GM12878 (cell line): ENCODE measurements around the gene SYTL5. TPM values are rescaled to one million over a fixed set of nuclear protein-coding genes. Genes with fewer than 3 reads are reported as not detected.

Source experiments
- ATAC-seq: fragments of 200-7000 bp; cut with Tn5 transposase; 3 replicates; pipeline ENCODE4 v1.9.1; 2020; ENCODE audit warnings: mild to moderate bottlenecking, moderate library complexity
- BruUV-seq: library from RNA; stranded (reverse); fragments of 400-500 nt; replicated peaks from 2 replicates; lab custom pipeline; 2021; lab: Mats Ljungman, UMichigan
- CTCF ChIA-PET: fragments of 300-600 bp; sonication (Branson Sonifier 250); formaldehyde crosslinking; extraction: SDS; loops from one replicate; lab custom pipeline; 2021; ENCODE audit warnings: inconsistent platforms; lab: Yijun Ruan, JAX
- POLR2A ChIA-PET: fragments of 350-600 bp; formaldehyde crosslinking; extraction: SDS; loops from one replicate; lab custom pipeline; 2021; ENCODE audit warnings: inconsistent platforms; lab: Charles Lee
- RAD21 ChIA-PET: fragments of 300-600 bp; sonication (Branson Sonifier 250); formaldehyde crosslinking; loops from one replicate; lab custom pipeline; 2023; ENCODE audit warnings: antibody characterized with exemption; ENCODE audit not compliant: unreplicated experiment; lab: Charles Lee
- SMC1A ChIA-PET: fragments of 300-600 bp; sonication (Branson Sonifier 250); formaldehyde crosslinking; loops from one replicate; lab custom pipeline; 2023; ENCODE audit not compliant: unreplicated experiment, uncharacterized antibody; lab: Charles Lee
- DNase-seq: peaks from one replicate; pipeline ENCODE4 v3.0.0-alpha.2; 2011; ENCODE audit warnings: low read depth, low spot score
- FAIRE-seq: peaks from 3 replicates; lab custom pipeline; 2011; peaks lifted over from hg19 to GRCh38; lab: Jason Lieb, UNC
- H2AFZ ChIP-seq: 2 replicates; pipeline ENCODE4 v1.6.0; 2011; ENCODE audit warnings: low read depth, low read length, control low read depth; ENCODE audit not compliant: control insufficient read depth
- H3K27ac ChIP-seq: 2 replicates; pipeline ENCODE4 v1.5.1; 2011; ENCODE audit warnings: control low read depth; ENCODE audit not compliant: control insufficient read depth, insufficient read depth
- H3K27me3 ChIP-seq, 2 experiments: replicated peaks in 1 of 2; 2 replicates each; pipeline versions ENCODE4 v1.6.0 to v1.6.1; 2011; ENCODE audit warnings: low read length in 1 of 2; ENCODE audit not compliant: control insufficient read depth in 2 of 2, insufficient read depth in 2 of 2
- H3K36me3 ChIP-seq, 2 experiments: 2 replicates each; pipeline ENCODE4 v1.5.1; 2011; ENCODE audit warnings: low read length in 1 of 2; ENCODE audit not compliant: control insufficient read depth in 2 of 2, insufficient read depth in 2 of 2
- H3K4me1 ChIP-seq: 2 replicates; pipeline ENCODE4 v1.6.1; 2011; ENCODE audit warnings: mild to moderate bottlenecking, low read length, moderate library complexity, mixed read lengths; ENCODE audit not compliant: control insufficient read depth, insufficient read depth
- H3K4me2 ChIP-seq: 2 replicates; pipeline ENCODE4 v1.6.0; 2011; ENCODE audit warnings: control low read depth; ENCODE audit not compliant: control insufficient read depth, insufficient read depth
- H3K4me3 ChIP-seq: fragments of 200-600 bp; sonication (generic); 2 replicates; pipeline ENCODE4 v1.5.1; 2016
- H3K79me2 ChIP-seq: 2 replicates; pipeline ENCODE4 v1.6.0; 2011; ENCODE audit warnings: low read length; ENCODE audit not compliant: control insufficient read depth, insufficient read depth
- H3K9ac ChIP-seq: 2 replicates; pipeline ENCODE4 v1.8.0; 2011; ENCODE audit warnings: low read length, control low read depth, mixed read lengths; ENCODE audit not compliant: control insufficient read depth, insufficient read depth
- H3K9me3 ChIP-seq: replicated peaks from 3 replicates; pipeline ENCODE4 v1.5.1; 2011; ENCODE audit warnings: mild to moderate bottlenecking, low read length; ENCODE audit not compliant: control insufficient read depth, insufficient read depth
- H4K20me1 ChIP-seq: 2 replicates; pipeline ENCODE4 v1.6.0; 2011; ENCODE audit not compliant: control insufficient read depth, insufficient read depth
- ATF3 ChIP-seq: IDR thresholded peaks from 2 replicates; pipeline ENCODE4 v1.6.1; 2011; ENCODE audit warnings: low read depth, mild to moderate bottlenecking, low read length, moderate library complexity, borderline replicate concordance; ENCODE audit errors: extremely low read depth
- ATF7 ChIP-seq: fragments of 450-650 bp; IDR thresholded peaks from 2 replicates; pipeline ENCODE4 v1.6.1; 2016; ENCODE audit warnings: low read depth, mild to moderate bottlenecking
- CBX3 ChIP-seq: fragments of 200-600 bp; sonication (generic); IDR thresholded peaks from 2 replicates; pipeline ENCODE4 v1.6.1; 2016; ENCODE audit warnings: low read depth, borderline replicate concordance
- CEBPZ ChIP-seq: fragments of 150-350 bp; IDR thresholded peaks from 2 replicates; pipeline ENCODE4 v1.6.1; 2016; ENCODE audit warnings: low read depth, low read length
- IRF5 ChIP-seq: fragments of 450-650 bp; IDR thresholded peaks from 2 replicates; pipeline ENCODE4 v1.6.1; 2017; ENCODE audit warnings: borderline replicate concordance
- MYB ChIP-seq: fragments of 150-350 bp; IDR thresholded peaks from 2 replicates; pipeline ENCODE4 v1.6.1; 2014; ENCODE audit warnings: mild to moderate bottlenecking, low read depth, low read length, borderline replicate concordance
- NR2F1 ChIP-seq: fragments of 450-650 bp; conservative IDR thresholded peaks from 2 replicates; pipeline ENCODE4 v1.6.1; 2017; ENCODE audit warnings: mild to moderate bottlenecking
- PAX5 ChIP-seq: IDR thresholded peaks from 2 replicates; pipeline ENCODE4 v1.6.1; 2011; ENCODE audit warnings: low read depth, low read length, borderline replicate concordance
- POLR2AphosphoS2 ChIP-seq: IDR thresholded peaks from 2 replicates; pipeline ENCODE4 v1.6.1; 2011; ENCODE audit warnings: low read depth, mild to moderate bottlenecking, low read length, improper control_type of control experiment, moderate library complexity
- RB1 ChIP-seq: fragments of 450-650 bp; formaldehyde crosslinking; IDR thresholded peaks from 2 replicates; pipeline ENCODE4 v1.6.1; 2017; ENCODE audit warnings: mild to moderate bottlenecking, borderline replicate concordance
- SMARCA5 ChIP-seq: fragments of 450-650 bp; IDR thresholded peaks from 2 replicates; pipeline ENCODE4 v1.6.1; 2017; ENCODE audit warnings: mild to moderate bottlenecking
- SMC3 ChIP-seq: IDR thresholded peaks from 2 replicates; pipeline ENCODE4 v1.6.1; 2011; ENCODE audit warnings: low read length, improper control_type of control experiment, borderline replicate concordance
- STAT3 ChIP-seq: IDR thresholded peaks from 2 replicates; pipeline ENCODE4 v1.6.1; 2011; ENCODE audit warnings: low read depth, low read length, improper control_type of control experiment
- SUZ12 ChIP-seq: fragments of 200-600 bp; sonication (generic); IDR thresholded peaks from one replicate; pipeline ENCODE4 v1.6.1; 2018; ENCODE audit warnings: antibody characterized with exemption, mild to moderate bottlenecking; ENCODE audit not compliant: unreplicated experiment
- TAF1 ChIP-seq: IDR thresholded peaks from 2 replicates; pipeline ENCODE4 v1.6.1; 2011; ENCODE audit warnings: mild to moderate bottlenecking, low read depth, low read length, borderline replicate concordance
- TCF3 ChIP-seq: IDR thresholded peaks from 2 replicates; pipeline ENCODE4 v1.6.1; 2012; ENCODE audit warnings: low read depth, mild to moderate bottlenecking, low read length, borderline replicate concordance; ENCODE audit not compliant: insufficient read depth
- WGBS: methylation state at CpG from one replicate; pipeline ENCODE4 v1.1.6; 2016; ENCODE audit warnings: low lambda C conversion rate; ENCODE audit not compliant: insufficient replicate concordance, insufficient coverage; ENCODE audit errors: missing lambda C conversion rate; 5-methylcytosine and 5-hydroxymethylcytosine counted together
- in situ Hi-C: fragments of 300-500 bp; cut with MboI; formaldehyde crosslinking; loops from 9 replicates; pipeline ENCODE4 v1.14.3; 2018; ENCODE audit warnings: mixed read lengths
- intact Hi-C: fragments of 100-400 bp; cut with micrococcal nuclease; formaldehyde crosslinking; loops from one replicate; pipeline ENCODE4 v1.14.2; 2022; ENCODE audit not compliant: unreplicated experiment
- polyA plus RNA-seq, 11 experiments: library from polyadenylated mRNA; depleted of rRNA in 4 of 11; unstranded in 6 of 11; stranded (reverse) in 5 of 11; fragments of >200 nt; fragmentation: Nextera tagmentation in 4 of 11; fragmentation: Illumina TruSeq in 1 of 11; extraction: Ambion mirVana in 4 of 11; extraction: Trizol in 1 of 11; gene quantifications; 1 replicate in 1 of 11; 2 replicates in 10 of 11; pipeline versions ENCODE4 v1.2.1 to v1.2.3, GENCODE V29; 2011 to 2016; ENCODE audit warnings: inconsistent platforms in 2 of 11, missing spikeins in 2 of 11, low read depth in 1 of 11
- total RNA-seq, 4 experiments: library from RNA; depleted of rRNA in 3 of 4; stranded (reverse); fragments of >200 nt in 3 of 4; fragmentation: Illumina TruSeq in 1 of 4; extraction: Trizol in 1 of 4; gene quantifications; 2 replicates each; pipeline versions ENCODE4 v1.2.1 to v1.2.3, GENCODE V29; 2013 to 2021
- TF ChIP-seq, protein P1 (sequence below): fragments of 450-650 bp; IDR thresholded peaks from 2 replicates; pipeline ENCODE4 v1.6.1; 2014; ENCODE audit warnings: mild to moderate bottlenecking
- TF ChIP-seq, protein P2 (sequence below): IDR thresholded peaks from 2 replicates; pipeline ENCODE4 v1.6.1; 2012; ENCODE audit warnings: low read depth, low read length, improper control_type of control experiment

Gene SYTL5
- total and polyA plus RNA-seq, 10 of the 15 experiments (the other 5 are each of a cell fraction or from before 2014, with no cell fraction given) = 0.01 to 0.20 (median 0.04) TPM; not detected in 3

DNA sequence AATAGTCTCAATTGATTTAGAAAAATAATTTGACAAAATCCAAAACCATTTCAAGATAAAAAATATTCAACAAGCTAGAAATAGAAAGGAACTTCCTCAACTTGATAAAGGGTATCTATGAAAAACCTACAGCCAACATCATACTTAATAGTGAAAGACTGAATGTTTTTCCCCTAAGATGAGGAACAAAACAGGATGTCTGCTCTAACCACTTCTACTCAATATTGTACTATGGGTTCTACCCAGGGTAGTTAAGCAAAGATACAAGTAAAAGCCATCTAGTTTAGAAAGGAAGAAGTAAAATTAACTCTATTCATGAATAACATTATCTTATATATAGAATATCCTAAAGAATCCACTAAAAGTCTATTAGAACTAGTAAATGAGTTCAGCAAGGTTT is 21.5 kb upstream of the SYTL5 start (continued):
- TF ChIP-seq CEBPZ (no peak), SMARCA5 (no peak), MYB (no peak), STAT3 (no peak), ATF3 (no peak), NR2F1 (no peak), POLR2AphosphoS2 (no peak), RB1 (no peak), PAX5 (no peak)

- no peaks in the 10 kb centered on the region for H4K20me1 ChIP-seq
- no peak overlapping the region for H3K27ac ChIP-seq
- no peak overlapping the region for H3K4me2 ChIP-seq
- ChIA-PET RAD21 (no interaction called here), POLR2A (no interaction called here), SMC1A (interaction anchor here (1.3 kb wide), 1 partner anchor 188 kb away, joined by 3 read pairs; no protein-coding TSS in a partner anchor), CTCF (no interaction called here)
- intact Hi-C loops = no loop called here
- no peaks in the 10 kb centered on the region for H3K79me2 ChIP-seq
- WGBS = 25% methylated on average over 1 of the region's 1 CpG
- H3K9me3 ChIP-seq = no peaks in the 10 kb centered on the region
- H3K36me3 ChIP-seq = no peaks in the 10 kb centered on the region
- no peak for ATAC-seq
- H3K27me3 ChIP-seq = no peaks in the 10 kb centered on the region
- no peak for FAIRE-seq
- H3K4me1 ChIP-seq = no peaks in the 10 kb centered on the region
- H3K4me3 ChIP-seq = no peak overlapping the region
- no peak overlapping the region for H2AFZ ChIP-seq
- DNase-seq = no peak
- BruUV-seq = no TSS peak
- H3K9ac ChIP-seq = no peak overlapping the region
- in situ Hi-C loops = no loop called here
- TF ChIP-seq ATF7 (no peak), TAF1 (no peak), SUZ12 (no peak), TCF3 (no peak), CBX3 (no peak), IRF5 (no peak), SMC3 (no peak)
- TF ChIP-seq, protein P1, sequence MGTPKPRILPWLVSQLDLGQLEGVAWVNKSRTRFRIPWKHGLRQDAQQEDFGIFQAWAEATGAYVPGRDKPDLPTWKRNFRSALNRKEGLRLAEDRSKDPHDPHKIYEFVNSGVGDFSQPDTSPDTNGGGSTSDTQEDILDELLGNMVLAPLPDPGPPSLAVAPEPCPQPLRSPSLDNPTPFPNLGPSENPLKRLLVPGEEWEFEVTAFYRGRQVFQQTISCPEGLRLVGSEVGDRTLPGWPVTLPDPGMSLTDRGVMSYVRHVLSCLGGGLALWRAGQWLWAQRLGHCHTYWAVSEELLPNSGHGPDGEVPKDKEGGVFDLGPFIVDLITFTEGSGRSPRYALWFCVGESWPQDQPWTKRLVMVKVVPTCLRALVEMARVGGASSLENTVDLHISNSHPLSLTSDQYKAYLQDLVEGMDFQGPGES = no peak
- TF ChIP-seq, protein P2, sequence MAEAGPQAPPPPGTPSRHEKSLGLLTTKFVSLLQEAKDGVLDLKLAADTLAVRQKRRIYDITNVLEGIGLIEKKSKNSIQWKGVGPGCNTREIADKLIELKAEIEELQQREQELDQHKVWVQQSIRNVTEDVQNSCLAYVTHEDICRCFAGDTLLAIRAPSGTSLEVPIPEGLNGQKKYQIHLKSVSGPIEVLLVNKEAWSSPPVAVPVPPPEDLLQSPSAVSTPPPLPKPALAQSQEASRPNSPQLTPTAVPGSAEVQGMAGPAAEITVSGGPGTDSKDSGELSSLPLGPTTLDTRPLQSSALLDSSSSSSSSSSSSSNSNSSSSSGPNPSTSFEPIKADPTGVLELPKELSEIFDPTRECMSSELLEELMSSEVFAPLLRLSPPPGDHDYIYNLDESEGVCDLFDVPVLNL = no peak
Observed at GRCh38 chrX:37986893-37987292, 19.5 kb upstream of the SYTL5 start.
